Pancreas (tissue), 10 donors: ENCODE measurements around the gene ELAVL2. TPM values are rescaled to one million over a fixed set of nuclear protein-coding genes. Genes with fewer than 3 reads are reported as not detected.

Experiments
- ATAC-seq, 4 donors: fragments of 200-7000 bp; cut with Tn5 transposase; one replicate each; pipeline versions ENCODE4 v1.8.0 to v1.9.1; 2020; ENCODE audit warnings: mild to moderate bottlenecking in 4 of 4, moderate library complexity in 4 of 4
- DNase-seq, 6 donors: peaks; one replicate each; pipeline ENCODE4 v3.0.0-alpha.2; 2020
- FAIRE-seq: peaks from 2 replicates; lab custom pipeline; 2012; peaks lifted over from hg19 to GRCh38; lab: Jason Lieb, UNC
- H3K27ac ChIP-seq, 4 donors: fragments of 200-600 bp; sonication (generic); 1 replicate in 3 of 4; 2 replicates in 1 of 4; pipeline versions ENCODE4 v1.5.0 to v1.8.0; 2020
- H3K27me3 ChIP-seq, 4 donors: fragments of 200-600 bp; one replicate each; pipeline ENCODE4 v1.8.0; 2021
- H3K36me3 ChIP-seq, 3 donors: fragments of 200-600 bp; sonication (generic) in 1 of 3; one replicate each; pipeline versions ENCODE4 v1.5.0 to v1.8.0; 2020 to 2021
- H3K4me1 ChIP-seq, 3 donors: fragments of 200-600 bp; one replicate each; pipeline ENCODE4 v1.8.0; 2021
- H3K4me3 ChIP-seq, 4 donors: fragments of 200-600 bp; sonication (generic) in 2 of 4; one replicate each; pipeline versions ENCODE4 v1.5.0 to v1.8.0; 2020 to 2021
- H3K9me3 ChIP-seq, 4 donors: fragments of 200-600 bp; one replicate each; pipeline ENCODE4 v1.8.0; 2021
- WGBS, 2 donors: extraction: QIAGEN DNeasy Blood & Tissue Kit; methylation state at CpG; one replicate each; pipeline ENCODE4 v1.1.7; 2013; 5-methylcytosine and 5-hydroxymethylcytosine counted together
- intact Hi-C, 3 donors: fragments of 100-400 bp; cut with DNase I; formaldehyde crosslinking; loops; one replicate each; pipeline versions ENCODE4 v1.11.1 to v1.14.2; 2022
- polyA plus RNA-seq, 2 donors: library from polyadenylated mRNA; stranded (reverse); fragments of 200-250 nt; gene quantifications; one replicate each; pipeline ENCODE4 v1.2.3, GENCODE V29; 2013
- total RNA-seq, 6 donors: library from RNA; stranded (reverse); fragmentation: NEBNext Ultra II Directional in 4 of 6; extraction: Animal tissue kit (Norgen Biotek cat#: 25700) in 4 of 6; gene quantifications; one replicate each; pipeline versions ENCODE4 v1.2.1 to v1.2.4, GENCODE V29; 2021 to 2023
- TF ChIP-seq, protein P1 (sequence below), 4 donors: fragments of 200-600 bp; sonication (generic) in 3 of 4; IDR thresholded peaks; one replicate each; pipeline versions ENCODE4 v1.5.0 to v1.8.0; 2021; ENCODE audit warnings: antibody characterized with exemption in 4 of 4
- donor health status: healthy with polysubstance abuse.
- donor health status: DM: no; HTN: no; CAD: no; lungs with moderate emphysema.
- donor health status: DM: no; HTN: no; CAD: no.
- donor health status: control.
- donor health status: control.
- donor health status: Bipolar disorder and iron deficiency.
- donor health status: DM: yes; HTN: yes; CAD: no.
- donor health status: DM: no; HTN: no; CAD: no.
- donor health status: DM: no; HTN: no; CAD: no.
- donor health status: DM: yes; HTN: yes; CAD: no.

ELAVL2 gene
- total and polyA plus RNA-seq, 8 donors, result 0.02 to 0.19 (median 0.12) TPM; not detected in 5

DNA sequence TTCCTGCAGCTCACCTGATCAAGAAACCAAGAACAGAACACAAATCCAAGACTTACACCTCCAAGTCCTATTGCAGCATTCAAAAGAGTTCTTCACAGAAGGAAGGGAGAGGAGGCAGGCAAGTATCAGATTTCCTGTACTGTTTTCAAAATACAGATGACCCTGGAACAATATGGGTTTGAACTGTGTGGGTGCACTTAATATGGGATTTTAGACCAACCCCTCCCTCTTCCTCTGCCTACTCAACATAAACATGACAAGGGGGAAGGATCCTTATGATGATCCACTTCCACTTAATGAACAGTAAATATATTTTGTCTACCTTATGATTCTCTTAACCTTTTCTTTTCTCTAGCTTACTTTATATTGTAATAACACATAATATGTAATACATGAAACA is 104.6 kb downstream of the ELAVL2 start:
- TF ChIP-seq, protein P1, sequence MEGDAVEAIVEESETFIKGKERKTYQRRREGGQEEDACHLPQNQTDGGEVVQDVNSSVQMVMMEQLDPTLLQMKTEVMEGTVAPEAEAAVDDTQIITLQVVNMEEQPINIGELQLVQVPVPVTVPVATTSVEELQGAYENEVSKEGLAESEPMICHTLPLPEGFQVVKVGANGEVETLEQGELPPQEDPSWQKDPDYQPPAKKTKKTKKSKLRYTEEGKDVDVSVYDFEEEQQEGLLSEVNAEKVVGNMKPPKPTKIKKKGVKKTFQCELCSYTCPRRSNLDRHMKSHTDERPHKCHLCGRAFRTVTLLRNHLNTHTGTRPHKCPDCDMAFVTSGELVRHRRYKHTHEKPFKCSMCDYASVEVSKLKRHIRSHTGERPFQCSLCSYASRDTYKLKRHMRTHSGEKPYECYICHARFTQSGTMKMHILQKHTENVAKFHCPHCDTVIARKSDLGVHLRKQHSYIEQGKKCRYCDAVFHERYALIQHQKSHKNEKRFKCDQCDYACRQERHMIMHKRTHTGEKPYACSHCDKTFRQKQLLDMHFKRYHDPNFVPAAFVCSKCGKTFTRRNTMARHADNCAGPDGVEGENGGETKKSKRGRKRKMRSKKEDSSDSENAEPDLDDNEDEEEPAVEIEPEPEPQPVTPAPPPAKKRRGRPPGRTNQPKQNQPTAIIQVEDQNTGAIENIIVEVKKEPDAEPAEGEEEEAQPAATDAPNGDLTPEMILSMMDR (IDR thresholded peaks at IDR 0.05), result no peak
- Histone ChIP-seq H3K27me3 (no peaks in the 10 kb centered on the region), H3K9me3 (no peaks in the 10 kb centered on the region), H3K27ac (no peak overlapping the region), H3K4me3 (no peak overlapping the region), H3K36me3 (no peaks in the 10 kb centered on the region), H3K4me1 (no peaks in the 10 kb centered on the region)
- DNase-seq (no peak), ATAC-seq (no peak), FAIRE-seq (no peak)
- intact Hi-C loops, result no loop called here

DNA sequence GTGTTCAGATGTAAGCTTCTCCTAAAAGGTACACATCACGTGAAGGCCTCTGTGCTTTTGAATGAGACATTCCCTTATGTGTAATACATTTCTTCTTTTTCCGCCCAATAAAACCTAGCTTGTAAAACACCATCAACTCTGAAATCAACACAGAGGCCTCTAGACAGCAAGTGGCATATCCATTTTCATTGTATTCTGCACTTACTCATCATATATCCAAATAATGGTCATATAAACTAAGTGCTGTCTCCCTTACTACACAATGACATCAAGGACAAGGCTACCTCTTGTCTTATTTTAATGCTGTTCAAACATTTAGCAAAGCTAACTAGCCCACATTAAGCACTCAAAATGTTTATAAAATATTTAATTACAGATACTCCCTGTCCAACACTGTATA is 108.5 kb downstream of the ELAVL2 start:
- Histone ChIP-seq H3K4me3 (no peak overlapping the region), H3K4me1 (no peaks in the 10 kb centered on the region), H3K27ac (no peak overlapping the region), H3K9me3 (no peaks in the 10 kb centered on the region), H3K36me3 (no peaks in the 10 kb centered on the region), H3K27me3 (no peaks in the 10 kb centered on the region)
- 61 to 80% methylated on average over 2 of the region's 2 CpGs for WGBS, 2 donors
- no peak for FAIRE-seq
- intact Hi-C loops, result no loop called here
- no peak for DNase-seq
- TF ChIP-seq, protein P1 (IDR thresholded peaks at IDR 0.05), result no peak
- no peak for ATAC-seq

DNA sequence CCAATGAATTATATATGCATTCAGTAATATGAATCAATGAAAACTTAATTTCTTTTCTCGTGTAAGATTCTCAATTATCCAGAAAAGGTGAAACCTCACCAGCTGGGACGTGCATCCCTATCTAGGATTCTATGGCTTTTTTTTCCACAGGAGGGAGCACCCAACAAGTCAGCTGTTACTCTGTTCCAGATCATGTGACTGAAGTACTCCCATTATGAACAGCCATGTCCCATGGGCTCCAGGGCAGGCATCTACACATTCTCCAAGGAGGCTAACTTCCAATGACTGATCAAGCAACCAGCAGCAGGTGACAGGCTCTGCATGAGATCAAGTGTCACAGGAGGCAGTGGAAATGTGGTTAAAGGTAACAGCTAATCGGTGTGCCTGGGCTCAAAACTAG is 118.8 kb downstream of the ELAVL2 start:
- TF ChIP-seq, protein P1 (IDR thresholded peaks at IDR 0.05), result no peak
- no peaks in the 10 kb centered on the region for H3K4me1 ChIP-seq
- H3K27ac ChIP-seq, result no peak overlapping the region
- H3K9me3 ChIP-seq, result no peaks in the 10 kb centered on the region
- ATAC-seq, result no peak
- no peak for FAIRE-seq
- whole genome bisulfite sequencing, 2 donors, result 63 to 74% methylated on average over 3 of the region's 3 CpGs
- H3K27me3 ChIP-seq, result no peaks in the 10 kb centered on the region
- intact Hi-C loops, result no loop called here
- H3K36me3 ChIP-seq, result no peaks in the 10 kb centered on the region
- no peak for DNase-seq
- no peak overlapping the region for H3K4me3 ChIP-seq

DNA sequence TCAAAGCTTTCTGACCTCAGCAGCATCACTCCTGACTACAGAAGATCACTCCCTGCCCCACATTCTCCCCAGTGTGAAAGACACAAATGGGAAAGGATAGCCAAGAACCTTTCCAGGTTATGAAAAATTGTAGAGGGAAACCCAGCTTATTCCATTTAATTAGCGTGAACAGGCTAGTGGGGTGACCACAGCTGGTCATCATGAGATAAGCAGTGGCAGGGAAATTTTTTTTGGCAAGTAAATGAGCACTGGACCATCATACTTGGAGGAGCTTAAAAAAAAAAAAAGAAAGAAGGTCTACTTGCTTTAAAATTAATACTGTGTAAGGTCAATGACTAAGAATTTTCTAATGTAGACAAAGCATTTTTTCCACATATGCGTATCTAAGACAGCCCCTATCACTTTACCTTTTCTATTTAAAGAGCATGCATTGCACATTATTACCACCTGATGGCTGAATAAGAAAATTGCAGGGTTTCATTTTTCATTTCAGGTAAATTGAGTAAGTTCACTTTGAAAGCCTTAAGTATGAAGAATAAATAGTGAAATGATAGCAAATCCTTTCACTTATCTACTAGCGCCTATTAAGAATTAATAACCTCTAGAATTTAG is 123.6 kb downstream of the ELAVL2 start:
- Histone ChIP-seq H3K4me3 (no peak overlapping the region), H3K27ac (no peak overlapping the region), H3K27me3 (no peaks in the 10 kb centered on the region), H3K9me3 (no peaks in the 10 kb centered on the region), H3K4me1 (no peaks in the 10 kb centered on the region), H3K36me3 (no peaks in the 10 kb centered on the region)
- DNase-seq (no peak), FAIRE-seq (no peak), ATAC-seq (no peak)
- WGBS, 2 donors, result 52 to 68% methylated on average over 3 of the region's 3 CpGs
- intact Hi-C loops, result no loop called here
- TF ChIP-seq, protein P1 (IDR thresholded peaks at IDR 0.05), result no peak

DNA sequence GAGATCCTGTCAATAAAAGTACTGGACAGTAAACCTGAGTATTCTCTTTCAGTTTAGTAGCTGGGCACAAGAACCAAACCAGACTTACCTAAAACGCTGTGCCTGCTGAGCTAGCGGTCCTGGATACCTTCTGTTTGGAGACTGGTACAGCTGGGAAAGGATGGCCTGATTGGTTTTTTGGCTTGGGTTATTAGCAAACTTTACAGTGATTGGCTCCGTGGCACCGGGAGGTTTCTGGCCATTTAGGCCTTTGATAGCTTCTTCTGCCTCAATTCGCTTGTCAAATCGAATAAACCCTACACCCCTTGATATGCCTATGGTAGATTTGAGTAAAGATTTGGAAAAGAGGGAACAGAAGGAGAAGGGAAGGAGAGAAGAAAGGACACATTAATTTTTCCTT is 124.7 kb downstream of the ELAVL2 start:
- Histone ChIP-seq H3K27me3 (no peaks in the 10 kb centered on the region), H3K4me3 (no peak overlapping the region), H3K27ac (no peak overlapping the region), H3K9me3 (no peaks in the 10 kb centered on the region), H3K4me1 (no peaks in the 10 kb centered on the region), H3K36me3 (no peaks in the 10 kb centered on the region)
- WGBS, 2 donors, result 74 to 89% methylated on average over 6 of the region's 6 CpGs
- TF ChIP-seq, protein P1 (IDR thresholded peaks at IDR 0.05), result no peak
- no peak for FAIRE-seq
- intact Hi-C loops, result no loop called here
- no peak for DNase-seq
- no peak for ATAC-seq
